GM10266 (cell line): ENCODE results near the gene SESN3.
A peak's percentile ranks its signal among the peaks of the same experiment; 100 is the strongest.

Source experiments
- DNase-seq: peaks from one replicate; pipeline ENCODE4 v3.0.0; 2012; ENCODE audit errors: extremely low spot score
- CTCF ChIP-seq: IDR thresholded peaks from 2 replicates; pipeline ENCODE4 v1.5.1; 2012; ENCODE audit warnings: mild to moderate bottlenecking, low read depth; ENCODE audit not compliant: control insufficient read depth, insufficient read depth; ENCODE audit errors: missing control alignments

Gene SESN3

GRCh38 chr11:95156916-95157541 is 74.0 kb downstream of the SESN3 start:
- no peak for TF ChIP-seq CTCF
- DNase-seq, result no peak

DNA sequence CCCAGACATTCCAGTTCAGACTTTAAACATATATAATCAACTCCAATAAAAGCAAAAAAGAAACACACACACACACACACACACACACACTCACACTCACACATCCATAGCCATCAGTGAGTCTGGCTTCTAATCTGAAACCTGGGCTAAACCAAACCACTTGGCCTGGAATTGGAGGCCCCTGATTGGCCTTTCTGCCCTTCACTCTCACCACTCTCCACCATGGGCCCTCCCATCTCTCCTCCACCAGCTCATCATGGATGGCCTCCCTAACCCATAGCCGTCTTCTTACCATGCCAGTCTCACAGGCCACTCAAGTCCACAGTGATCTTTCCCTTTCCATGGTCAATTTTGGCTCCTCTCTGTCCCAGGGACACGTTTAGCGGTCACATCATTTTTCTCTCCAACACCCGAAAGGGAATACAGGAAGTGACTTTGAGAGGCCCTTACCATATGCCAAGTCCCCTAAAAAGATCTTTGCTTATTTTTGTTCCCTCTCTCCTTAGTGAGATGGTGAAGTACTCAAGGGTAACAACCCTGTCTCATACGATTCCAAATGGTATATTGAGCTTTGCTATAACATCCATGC is 74.8 kb downstream of the SESN3 start:
- DNase-seq, result no peak
- no peak for TF ChIP-seq CTCF

GRCh38 chr11:95155385-95155784 is 75.6 kb downstream of the SESN3 start:
- no peak for DNase-seq
- no peak for TF ChIP-seq CTCF

DNA sequence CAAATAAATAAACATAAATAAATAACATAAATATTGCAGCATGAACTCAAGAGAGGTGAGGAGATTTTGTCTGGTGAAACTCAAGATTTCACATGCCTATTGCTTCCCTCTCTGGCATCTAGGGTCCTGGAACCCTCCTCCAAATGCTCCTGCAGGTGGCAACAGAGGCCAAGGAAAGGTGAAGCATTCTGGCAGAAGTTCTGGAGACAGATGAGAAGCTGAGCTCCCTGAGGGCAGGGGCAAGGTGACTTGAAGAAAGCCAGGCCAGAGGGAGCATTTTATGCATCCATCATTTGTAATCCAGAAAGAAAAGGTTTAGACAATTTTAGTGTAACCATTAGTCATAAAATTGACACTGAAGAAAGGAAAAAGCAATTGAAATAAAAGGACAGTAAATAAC is 76.5 kb downstream of the SESN3 start:
- peak; percentile 74 for TF ChIP-seq CTCF
- DNase-seq, result peak; percentile 65

DNA sequence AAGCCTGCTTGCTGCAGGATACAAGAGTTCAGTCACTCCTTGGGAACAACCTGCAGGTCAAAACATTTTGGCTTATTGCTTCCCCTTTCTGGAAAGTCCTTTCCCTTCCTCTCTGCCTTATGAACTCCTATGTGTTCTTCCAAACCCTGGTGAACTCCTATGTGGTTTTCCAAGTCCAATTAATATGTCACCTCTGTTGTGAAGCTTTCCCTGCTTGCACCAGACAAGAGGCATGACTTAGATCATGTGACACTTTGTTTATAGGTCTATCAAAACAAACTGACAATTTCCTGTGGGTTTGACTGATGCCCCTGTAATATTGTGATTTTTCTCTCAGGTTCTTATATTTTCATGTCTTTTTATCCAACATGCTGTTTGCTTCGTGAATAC is 77.2 kb downstream of the SESN3 start:
- TF ChIP-seq CTCF, result no peak
- no peak for DNase-seq

DNA sequence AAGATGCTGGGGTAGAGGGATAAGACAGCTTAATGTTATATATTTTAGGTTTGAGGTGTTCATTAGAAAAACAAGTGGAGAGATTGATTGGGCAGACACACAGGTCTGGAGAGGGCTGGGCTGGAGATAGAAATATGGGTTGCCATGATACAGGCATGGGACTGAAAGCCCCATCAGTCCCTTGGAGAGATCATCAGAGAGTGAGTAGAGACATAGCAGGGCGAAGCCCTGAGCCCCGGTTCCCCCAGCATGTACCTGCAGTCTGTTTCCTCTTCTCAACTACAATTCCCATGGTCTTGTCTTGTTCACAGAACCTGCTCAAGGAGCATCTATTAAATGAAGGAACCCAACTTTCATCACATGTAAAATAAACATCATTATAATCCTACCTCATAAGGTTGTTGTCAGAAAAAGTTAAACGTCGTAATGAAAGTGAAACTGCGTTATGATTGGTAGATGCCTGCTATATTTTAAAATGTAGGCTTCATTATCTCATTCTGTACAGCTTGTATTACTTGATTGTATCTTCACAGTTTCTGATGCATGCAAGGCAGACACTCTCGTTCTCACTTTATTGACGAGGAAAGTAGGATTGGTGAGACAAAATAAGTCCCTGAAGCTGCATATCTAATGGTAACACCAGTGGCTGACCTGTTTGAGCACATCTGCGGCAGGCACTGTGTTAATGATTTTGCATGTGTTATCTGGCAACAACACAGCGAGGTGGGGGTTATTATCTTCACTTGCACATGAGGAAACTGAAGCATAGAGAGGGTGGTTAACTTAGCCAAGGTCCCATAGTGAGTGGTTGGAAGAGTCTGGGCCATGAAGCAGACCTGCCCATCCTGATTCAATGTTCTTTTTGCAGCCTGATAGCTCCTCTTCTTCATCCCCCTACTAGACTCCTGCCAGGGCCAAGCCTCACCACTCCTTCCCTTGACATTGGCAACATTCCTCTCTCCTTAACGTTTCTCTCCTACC is 77.8 kb downstream of the SESN3 start:
- peak; percentile 30 for DNase-seq
- TF ChIP-seq CTCF, result no peak
